IPS-18a (cell line): Measurements from ENCODE around the gene EPHA8.

Experiments used
- H3K27ac ChIP-seq: one replicate; pipeline ENCODE4 v1.5.1; 2013; ENCODE audit warnings: low read length
- H3K27me3 ChIP-seq: one replicate; pipeline ENCODE4 v1.6.1; 2013; ENCODE audit warnings: mild to moderate bottlenecking, low read length; ENCODE audit not compliant: control insufficient read depth, insufficient read depth
- H3K36me3 ChIP-seq: one replicate; pipeline ENCODE4 v1.6.1; 2013; ENCODE audit warnings: low read depth, low read length; ENCODE audit not compliant: control insufficient read depth
- H3K4me1 ChIP-seq: one replicate; pipeline ENCODE4 v1.6.1; 2013; ENCODE audit warnings: low read depth, low read length; ENCODE audit not compliant: control insufficient read depth
- H3K4me3 ChIP-seq: one replicate; pipeline ENCODE4 v1.5.1; 2013; ENCODE audit warnings: low read length
- H3K9ac ChIP-seq: one replicate; pipeline ENCODE4 v1.6.1; 2013; ENCODE audit warnings: mild to moderate bottlenecking, low read length, moderate library complexity
- H3K9me3 ChIP-seq: one replicate; pipeline ENCODE4 v1.6.1; 2013; ENCODE audit warnings: low read depth, low read length; ENCODE audit not compliant: control insufficient read depth

Gene EPHA8

DNA sequence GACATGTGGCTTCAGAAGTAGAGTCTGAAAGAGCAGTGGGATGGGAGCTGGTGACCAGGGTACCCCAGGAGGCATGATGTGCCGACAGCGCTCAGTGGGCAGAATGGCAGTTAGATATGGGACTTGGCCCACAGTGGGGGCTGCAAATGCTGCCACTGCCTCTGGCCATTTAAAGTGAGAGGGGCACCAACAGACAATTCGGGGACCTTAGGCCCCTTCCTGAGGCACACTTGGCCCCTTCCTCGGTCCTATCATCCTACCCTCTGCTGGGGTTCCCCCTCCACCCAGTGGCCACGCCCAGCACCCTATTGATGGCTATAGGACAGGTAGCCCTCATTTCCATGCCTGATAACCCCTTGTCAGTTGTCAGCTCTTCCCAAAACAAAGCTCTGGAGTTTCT lies 36.6 kb upstream of the EPHA8 start:
- Histone ChIP-seq H3K36me3 (peaks cover 45% of the 10 kb centered on the region), H3K9ac (no peak overlapping the region), H3K27ac (no peak overlapping the region)

DNA sequence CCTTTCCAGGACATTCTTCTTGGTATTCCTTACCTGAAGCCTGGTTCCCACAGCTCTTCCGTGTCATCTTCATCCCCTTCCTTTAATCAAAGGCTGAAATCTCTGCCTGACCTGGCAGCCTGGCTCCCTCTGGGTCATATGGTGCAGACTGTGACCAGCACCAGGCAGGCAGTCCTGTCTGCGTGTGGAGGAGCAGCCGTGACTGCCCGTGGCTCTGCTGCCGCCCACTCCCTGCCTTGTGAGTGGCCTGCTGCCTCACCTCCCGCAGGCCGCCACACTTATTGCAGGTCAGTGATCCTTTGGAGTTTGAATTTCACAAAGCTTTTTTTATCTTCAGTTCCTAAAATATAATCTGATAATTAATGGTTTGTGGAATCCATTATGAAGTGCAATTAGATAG lies 36.2 kb upstream of the EPHA8 start:
- no peaks in the 10 kb centered on the region for H3K4me1 ChIP-seq
- peaks cover 41% of the 10 kb centered on the region for H3K36me3 ChIP-seq
- no peaks in the 10 kb centered on the region for H3K9me3 ChIP-seq
- H3K9ac ChIP-seq, result no peak overlapping the region
- no peak overlapping the region for H3K27ac ChIP-seq
- no peaks in the 10 kb centered on the region for H3K27me3 ChIP-seq
- no peak overlapping the region for H3K4me3 ChIP-seq

More for the DNA sequence above, 36.6 kb upstream of the EPHA8 start:
- no peaks in the 10 kb centered on the region for H3K9me3 ChIP-seq
- no peak overlapping the region for H3K4me3 ChIP-seq
- H3K27me3 ChIP-seq, result no peaks in the 10 kb centered on the region
- no peaks in the 10 kb centered on the region for H3K4me1 ChIP-seq

DNA sequence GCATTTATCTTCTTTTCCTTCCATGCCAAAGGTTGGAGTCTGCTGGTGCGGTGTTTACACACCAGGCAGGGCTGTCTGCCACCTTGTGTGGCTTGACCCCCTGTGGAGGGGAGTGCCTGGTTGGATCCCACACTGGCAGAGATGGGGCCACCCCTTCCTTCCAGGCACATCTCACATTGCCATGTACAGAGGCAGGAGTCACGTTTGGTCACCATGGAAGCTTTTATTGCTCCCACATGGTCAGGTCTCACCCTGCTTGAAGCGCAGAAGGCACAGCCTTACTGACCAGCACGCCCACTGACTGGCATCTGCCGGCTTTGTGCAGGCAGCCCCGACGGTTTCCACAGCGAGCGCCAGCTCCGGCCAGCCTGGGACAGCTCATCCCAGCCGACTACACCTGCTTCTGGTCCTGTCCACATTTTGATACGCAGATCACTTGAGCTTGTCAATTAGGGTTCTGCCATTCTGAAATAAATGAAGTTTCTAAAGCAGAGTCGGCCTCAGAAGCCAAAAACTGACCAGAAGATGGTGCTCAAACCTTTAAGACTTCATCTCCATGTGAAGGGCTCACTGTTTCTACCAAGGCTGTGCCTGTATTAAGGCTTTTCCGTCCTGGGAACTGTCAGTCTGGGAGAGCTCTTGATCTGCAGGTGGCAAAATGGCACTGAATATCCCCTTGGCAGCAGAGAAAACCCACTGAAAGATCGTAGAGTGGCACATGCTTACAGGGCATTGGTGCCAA lies 35.6 kb upstream of the EPHA8 start:
- H3K4me1 ChIP-seq, result no peaks in the 10 kb centered on the region
- H3K9ac ChIP-seq, result no peak overlapping the region
- no peak overlapping the region for H3K4me3 ChIP-seq
- H3K36me3 ChIP-seq, result peaks cover 39% of the 10 kb centered on the region
- H3K27me3 ChIP-seq, result no peaks in the 10 kb centered on the region
- no peaks in the 10 kb centered on the region for H3K9me3 ChIP-seq
- no peak overlapping the region for H3K27ac ChIP-seq

DNA sequence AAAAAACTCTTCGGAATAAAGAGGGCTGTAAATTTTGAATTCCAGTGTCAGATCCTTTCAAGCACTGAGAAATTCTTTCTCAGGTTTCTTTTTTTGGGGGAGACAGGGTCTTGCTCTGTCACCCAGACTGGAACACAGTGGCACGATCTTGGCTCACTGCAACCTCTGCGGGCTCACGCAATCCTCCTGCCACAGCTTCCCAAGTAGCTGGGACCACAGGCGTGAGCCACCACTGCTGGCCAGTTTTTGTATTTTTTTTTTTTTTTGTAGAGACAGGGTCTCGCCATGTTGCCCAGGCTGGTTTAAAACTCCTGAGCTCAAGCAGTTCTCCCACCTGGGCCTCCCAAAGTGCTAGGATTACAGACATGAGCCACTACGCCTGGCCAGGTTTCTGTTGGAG lies 34.8 kb upstream of the EPHA8 start:
- H3K27me3 ChIP-seq, result no peaks in the 10 kb centered on the region
- H3K4me1 ChIP-seq, result no peaks in the 10 kb centered on the region
- H3K9me3 ChIP-seq, result no peaks in the 10 kb centered on the region
- H3K4me3 ChIP-seq, result no peak overlapping the region
- H3K36me3 ChIP-seq, result peaks cover 35% of the 10 kb centered on the region
- no peak overlapping the region for H3K9ac ChIP-seq
- H3K27ac ChIP-seq, result no peak overlapping the region

DNA sequence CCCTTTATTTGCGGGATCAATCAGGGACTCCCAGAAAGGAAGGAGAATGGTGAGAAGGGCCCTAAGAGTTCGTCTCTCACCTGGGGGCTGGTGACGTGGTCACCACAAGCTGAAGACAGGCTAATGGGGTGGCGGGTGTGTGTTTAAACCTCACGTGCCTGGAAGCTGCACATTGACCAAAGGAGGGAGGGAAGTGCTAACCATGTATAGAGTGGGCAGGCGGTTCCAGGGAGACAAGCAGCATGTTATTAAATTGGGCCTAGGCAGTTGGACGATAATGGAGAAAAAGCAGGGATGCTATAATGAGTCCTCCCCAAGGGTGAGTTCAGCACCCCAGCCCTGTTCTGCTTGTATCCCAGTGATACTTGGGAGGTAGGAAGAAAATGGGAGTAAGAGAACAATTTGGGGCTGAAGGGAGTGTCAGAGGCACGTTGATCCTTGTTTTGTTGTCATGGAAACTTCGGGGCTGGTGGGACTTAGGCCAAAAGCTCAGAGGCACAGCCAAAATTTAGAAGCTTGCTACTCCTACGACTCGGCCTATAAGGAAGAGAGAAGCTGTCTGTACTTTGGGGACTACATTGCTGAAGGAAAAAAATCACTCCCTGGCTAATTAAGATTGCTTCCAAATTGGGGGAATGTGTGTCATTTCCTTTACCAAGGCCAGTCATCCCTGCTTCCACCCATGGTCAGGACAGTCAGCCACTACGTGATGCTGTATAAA lies 33.2 kb upstream of the EPHA8 start:
- no peak overlapping the region for H3K9ac ChIP-seq
- H3K27me3 ChIP-seq, result no peaks in the 10 kb centered on the region
- H3K4me1 ChIP-seq, result no peaks in the 10 kb centered on the region
- no peak overlapping the region for H3K4me3 ChIP-seq
- no peak overlapping the region for H3K27ac ChIP-seq
- no peaks in the 10 kb centered on the region for H3K9me3 ChIP-seq
- H3K36me3 ChIP-seq, result peaks cover 19% of the 10 kb centered on the region

DNA sequence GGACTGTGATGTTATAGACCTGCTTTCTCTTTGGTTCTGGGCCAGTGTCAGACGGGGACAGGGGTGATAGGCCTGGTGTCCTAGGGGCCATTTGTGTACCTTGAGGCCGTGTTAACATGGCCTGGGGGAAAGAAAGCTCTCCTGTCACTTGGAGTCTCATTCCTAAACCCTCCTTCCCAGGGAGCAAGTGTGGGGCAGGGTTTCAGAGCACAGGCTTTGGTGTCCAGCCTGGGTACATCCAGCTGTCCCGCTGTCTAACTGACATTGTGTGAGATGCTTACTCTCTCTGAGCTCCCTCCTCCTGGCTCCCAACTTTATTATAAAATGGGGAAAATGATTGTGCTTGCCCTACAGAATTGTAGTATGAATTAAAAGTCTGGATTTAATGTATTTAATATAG lies 32.6 kb upstream of the EPHA8 start:
- Histone ChIP-seq H3K9ac (no peak overlapping the region), H3K36me3 (peaks cover 13% of the 10 kb centered on the region), H3K4me1 (no peaks in the 10 kb centered on the region), H3K4me3 (no peak overlapping the region), H3K9me3 (no peaks in the 10 kb centered on the region), H3K27me3 (no peaks in the 10 kb centered on the region), H3K27ac (no peak overlapping the region)

DNA sequence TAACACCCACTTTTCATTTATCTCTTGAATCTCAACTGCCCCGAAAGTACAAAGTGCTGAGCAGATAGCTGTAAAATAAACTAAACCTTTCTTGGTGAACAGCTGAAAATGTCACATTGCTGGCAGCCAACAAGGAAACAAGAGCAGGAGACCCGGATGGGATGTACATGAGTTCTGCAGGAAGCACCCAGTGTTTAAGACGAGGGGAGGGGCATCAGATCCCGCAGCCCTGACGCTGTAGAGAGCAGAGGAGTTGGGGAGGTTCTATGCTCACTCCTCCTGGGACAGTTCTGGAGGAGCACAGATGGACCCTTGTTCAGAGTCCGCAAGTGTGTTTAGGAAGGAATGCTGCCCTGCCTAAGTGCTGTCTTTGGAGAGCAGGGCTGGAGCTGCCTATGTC lies 32.0 kb upstream of the EPHA8 start:
- H3K27me3 ChIP-seq, result no peaks in the 10 kb centered on the region
- H3K9ac ChIP-seq, result no peak overlapping the region
- no peaks in the 10 kb centered on the region for H3K4me1 ChIP-seq
- no peak overlapping the region for H3K4me3 ChIP-seq
- H3K27ac ChIP-seq, result no peak overlapping the region
- H3K9me3 ChIP-seq, result no peaks in the 10 kb centered on the region
- peaks cover 8% of the 10 kb centered on the region for H3K36me3 ChIP-seq

DNA sequence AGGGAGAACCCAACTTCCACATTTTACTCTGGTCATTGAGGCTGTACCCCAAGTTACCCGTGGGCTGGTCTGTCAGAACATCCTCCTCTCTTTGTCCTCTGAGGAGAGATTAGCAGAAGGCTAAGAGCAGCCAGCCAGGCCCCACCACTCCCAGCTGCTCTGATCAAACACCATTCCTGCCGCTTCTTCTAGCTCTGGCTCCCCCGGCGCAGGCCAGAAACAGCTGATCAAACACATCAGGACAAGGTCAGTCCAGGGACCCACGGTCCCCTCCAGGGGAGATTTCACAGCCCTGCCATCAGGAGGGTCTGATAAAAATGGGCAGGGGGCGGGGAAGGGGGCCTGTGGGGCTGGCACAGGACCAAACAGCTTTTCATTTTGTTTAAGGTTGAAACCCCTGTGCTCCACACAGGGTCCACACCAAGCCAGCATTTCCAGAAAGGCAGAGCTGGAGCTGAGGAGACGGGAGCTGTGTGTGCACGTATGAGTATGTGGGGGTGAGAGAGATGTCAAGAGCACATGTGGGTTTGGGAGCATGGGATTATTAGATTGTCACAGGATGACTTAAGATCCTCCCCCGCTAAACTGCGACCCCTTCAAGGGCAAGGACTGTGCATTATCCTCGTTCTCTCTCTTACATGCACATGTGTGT lies 29.9 kb upstream of the EPHA8 start:
- no peak overlapping the region for H3K4me3 ChIP-seq
- no peak overlapping the region for H3K27ac ChIP-seq
- no peaks in the 10 kb centered on the region for H3K9me3 ChIP-seq
- H3K4me1 ChIP-seq, result no peaks in the 10 kb centered on the region
- no peaks in the 10 kb centered on the region for H3K27me3 ChIP-seq
- no peaks in the 10 kb centered on the region for H3K36me3 ChIP-seq
- H3K9ac ChIP-seq, result no peak overlapping the region

DNA sequence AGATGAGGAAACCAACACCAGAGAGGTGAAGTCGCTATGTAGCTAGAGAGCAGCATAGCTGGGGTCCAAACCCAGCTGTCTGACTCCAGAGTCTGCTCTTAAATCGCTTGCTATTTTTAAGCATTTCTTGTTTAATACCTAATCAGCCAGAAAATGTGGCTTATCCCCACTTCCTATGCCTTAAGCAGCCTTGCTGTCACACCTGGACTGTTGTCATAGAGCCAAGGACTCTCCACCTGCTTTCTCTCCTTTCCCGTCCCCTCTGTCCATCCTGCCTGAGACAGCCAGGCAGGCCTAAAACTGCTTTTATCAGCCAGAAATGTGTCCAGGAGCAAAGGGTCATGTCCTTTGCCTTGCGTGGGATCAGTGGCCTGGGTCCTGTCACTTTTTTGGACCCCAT lies 28.3 kb upstream of the EPHA8 start:
- H3K9me3 ChIP-seq, result no peaks in the 10 kb centered on the region
- no peaks in the 10 kb centered on the region for H3K36me3 ChIP-seq
- no peak overlapping the region for H3K27ac ChIP-seq
- no peak overlapping the region for H3K4me3 ChIP-seq
- no peaks in the 10 kb centered on the region for H3K4me1 ChIP-seq
- no peaks in the 10 kb centered on the region for H3K27me3 ChIP-seq
- no peak overlapping the region for H3K9ac ChIP-seq

DNA sequence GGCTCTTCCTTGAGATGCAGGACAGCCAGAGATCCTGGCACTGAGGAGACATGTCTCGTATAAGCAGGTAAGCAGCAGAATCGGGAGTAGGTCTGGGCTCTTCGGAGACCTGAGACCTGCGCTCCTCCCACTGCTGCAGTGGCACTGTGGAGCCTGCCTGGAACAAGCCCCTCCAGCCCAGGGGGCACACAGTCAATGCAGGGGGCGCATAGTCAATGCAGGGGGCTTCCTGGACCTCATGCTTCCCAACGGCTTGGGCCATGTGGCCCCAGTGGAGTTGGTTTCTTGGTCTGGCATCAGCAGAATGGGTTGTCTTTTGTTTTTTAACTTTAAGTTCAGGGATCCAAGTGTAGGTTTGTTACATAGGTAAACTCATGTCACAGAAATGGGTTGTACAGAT lies 27.9 kb upstream of the EPHA8 start:
- Histone ChIP-seq H3K4me1 (no peaks in the 10 kb centered on the region), H3K27ac (no peak overlapping the region), H3K36me3 (no peaks in the 10 kb centered on the region), H3K27me3 (no peaks in the 10 kb centered on the region), H3K4me3 (no peak overlapping the region), H3K9ac (no peak overlapping the region), H3K9me3 (no peaks in the 10 kb centered on the region)

DNA sequence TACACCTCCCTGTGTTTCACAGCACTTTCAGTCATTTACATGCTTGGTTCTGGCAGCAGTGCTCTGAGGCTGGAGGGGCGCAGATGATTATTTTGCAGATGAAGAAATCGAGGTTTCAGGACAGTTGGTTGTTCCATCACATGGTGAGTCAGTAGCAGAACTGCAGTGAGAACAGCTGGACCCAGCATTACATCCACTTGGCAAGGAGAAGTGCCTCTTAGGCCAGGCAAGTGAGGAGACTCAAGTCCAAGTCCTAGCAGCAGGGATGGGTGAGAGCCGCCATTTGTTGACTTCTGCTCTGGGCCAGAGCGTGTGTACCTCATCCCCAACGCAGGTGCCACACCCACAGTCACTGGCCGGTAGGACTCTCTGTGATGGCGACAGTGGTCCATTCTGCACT lies 26.8 kb upstream of the EPHA8 start:
- Histone ChIP-seq H3K9ac (no peak overlapping the region), H3K9me3 (no peaks in the 10 kb centered on the region), H3K4me3 (no peak overlapping the region), H3K27ac (no peak overlapping the region), H3K27me3 (no peaks in the 10 kb centered on the region), H3K36me3 (no peaks in the 10 kb centered on the region), H3K4me1 (no peaks in the 10 kb centered on the region)
